ENCODE data around the gene RPH3AL. TPM values are rescaled to one million over a fixed set of nuclear protein-coding genes. Genes with fewer than 3 reads are reported as not detected.

RPH3AL gene
- total and polyA plus RNA-seq, 2 experiments from 2014 or later: 13.8 to 39.0 TPM

DNA sequence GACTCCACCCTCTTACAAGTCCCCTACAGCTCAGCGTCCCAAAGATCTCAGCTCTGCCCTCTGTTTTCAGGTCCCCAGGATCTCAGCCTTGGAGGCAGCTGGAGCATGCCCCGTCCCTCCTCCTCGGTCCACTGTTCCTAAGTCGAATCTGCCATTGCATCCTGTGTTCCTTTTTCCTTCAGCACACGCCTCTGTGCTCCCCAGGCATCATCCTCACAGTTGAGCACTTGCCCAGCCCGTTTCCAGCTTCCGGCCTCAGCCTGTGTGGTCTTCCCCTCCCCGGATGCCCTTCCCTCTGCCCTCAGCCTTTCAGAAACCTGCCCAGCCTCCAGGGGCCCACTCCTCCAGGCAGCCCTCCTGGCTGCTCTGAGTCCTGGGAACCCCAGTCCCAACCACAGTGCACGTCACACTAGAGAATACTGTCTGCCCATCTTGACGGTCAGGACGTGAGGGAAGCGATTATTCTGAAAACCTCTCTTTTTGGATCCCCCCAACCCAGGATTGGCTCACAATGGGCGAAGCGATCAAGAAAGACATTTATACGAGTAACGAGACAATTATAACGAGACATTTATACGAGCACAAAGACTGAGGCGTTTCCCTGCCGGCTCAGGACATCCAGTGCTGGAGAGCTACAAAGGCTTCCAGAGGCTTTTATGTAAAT, 41.4 kb downstream of the RPH3AL start:
- no peaks in the 10 kb centered on the region for H3K9me3 ChIP-seq (ENCODE audit: low read depth)
- no peaks in the 10 kb centered on the region for H3K27me3 ChIP-seq
- H3K4me3 ChIP-seq: no peak overlapping the region
- H3K4me1 ChIP-seq (ENCODE audit: low read depth): no peaks in the 10 kb centered on the region
- H3K27ac ChIP-seq: no peak overlapping the region
- H3K36me3 ChIP-seq: no peaks in the 10 kb centered on the region
- TF ChIP-seq, protein P1, sequence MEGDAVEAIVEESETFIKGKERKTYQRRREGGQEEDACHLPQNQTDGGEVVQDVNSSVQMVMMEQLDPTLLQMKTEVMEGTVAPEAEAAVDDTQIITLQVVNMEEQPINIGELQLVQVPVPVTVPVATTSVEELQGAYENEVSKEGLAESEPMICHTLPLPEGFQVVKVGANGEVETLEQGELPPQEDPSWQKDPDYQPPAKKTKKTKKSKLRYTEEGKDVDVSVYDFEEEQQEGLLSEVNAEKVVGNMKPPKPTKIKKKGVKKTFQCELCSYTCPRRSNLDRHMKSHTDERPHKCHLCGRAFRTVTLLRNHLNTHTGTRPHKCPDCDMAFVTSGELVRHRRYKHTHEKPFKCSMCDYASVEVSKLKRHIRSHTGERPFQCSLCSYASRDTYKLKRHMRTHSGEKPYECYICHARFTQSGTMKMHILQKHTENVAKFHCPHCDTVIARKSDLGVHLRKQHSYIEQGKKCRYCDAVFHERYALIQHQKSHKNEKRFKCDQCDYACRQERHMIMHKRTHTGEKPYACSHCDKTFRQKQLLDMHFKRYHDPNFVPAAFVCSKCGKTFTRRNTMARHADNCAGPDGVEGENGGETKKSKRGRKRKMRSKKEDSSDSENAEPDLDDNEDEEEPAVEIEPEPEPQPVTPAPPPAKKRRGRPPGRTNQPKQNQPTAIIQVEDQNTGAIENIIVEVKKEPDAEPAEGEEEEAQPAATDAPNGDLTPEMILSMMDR (IDR thresholded peaks at IDR 0.05; ENCODE audit: low read depth, low read length): no peak
- DNase-seq (ENCODE audit: low read depth in 1 of 2, low spot score in 1 of 2): no peak

DNA sequence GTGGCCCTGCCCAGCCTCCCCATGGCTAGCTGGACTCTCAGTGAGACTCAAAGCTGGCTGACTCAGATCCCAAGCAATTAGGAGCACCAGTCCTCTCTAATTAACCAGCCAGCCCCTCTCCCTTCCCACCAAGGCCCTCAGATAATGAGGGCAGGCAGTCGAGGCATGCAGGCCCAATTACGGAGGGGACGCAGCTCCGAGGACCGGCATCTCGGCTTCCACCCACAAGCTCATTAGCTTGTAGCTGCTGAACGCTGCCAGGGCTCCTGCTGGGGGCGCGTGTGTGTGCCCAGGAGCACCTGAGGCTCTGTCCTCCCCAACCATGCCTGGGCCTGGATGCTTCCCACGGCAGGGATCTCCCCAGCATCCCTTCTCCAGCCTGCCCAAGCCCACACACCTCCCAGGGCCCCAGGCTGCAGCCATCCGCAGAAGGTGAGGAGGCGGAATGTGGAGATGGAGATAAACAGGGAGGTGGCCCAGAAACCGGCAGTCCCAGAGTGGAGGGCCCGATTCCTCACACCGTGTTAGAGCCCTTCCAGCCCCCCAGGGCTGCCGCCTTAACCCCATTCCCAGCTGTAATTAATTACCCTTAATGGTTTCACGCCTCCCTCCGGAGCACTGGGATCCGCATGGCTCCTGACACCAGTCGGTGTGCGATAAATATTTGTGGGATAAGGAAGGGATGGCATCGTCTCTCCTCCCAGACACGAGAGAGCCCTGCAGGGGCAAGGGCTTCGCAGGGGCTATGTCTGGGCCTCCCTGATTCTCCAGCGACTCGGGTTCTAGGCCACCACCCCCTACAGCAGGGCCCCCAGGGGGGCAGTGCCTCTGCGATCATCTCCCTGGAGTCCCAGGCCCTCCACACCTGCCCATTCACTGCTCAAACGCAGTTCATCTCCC, 42.2 kb downstream of the RPH3AL start:
- TF ChIP-seq, protein P1 (IDR thresholded peaks at IDR 0.05; ENCODE audit: low read depth, low read length): no peak
- Histone ChIP-seq H3K9me3 (ENCODE audit: low read depth) (no peaks in the 10 kb centered on the region), H3K36me3 (no peaks in the 10 kb centered on the region), H3K4me1 (ENCODE audit: low read depth) (peaks cover under 1% of the 10 kb centered on the region), H3K4me3 (no peak overlapping the region), H3K27ac (no peak overlapping the region), H3K27me3 (no peaks in the 10 kb centered on the region)
- no peak for DNase-seq (ENCODE audit: low read depth in 1 of 2, low spot score in 1 of 2)

DNA sequence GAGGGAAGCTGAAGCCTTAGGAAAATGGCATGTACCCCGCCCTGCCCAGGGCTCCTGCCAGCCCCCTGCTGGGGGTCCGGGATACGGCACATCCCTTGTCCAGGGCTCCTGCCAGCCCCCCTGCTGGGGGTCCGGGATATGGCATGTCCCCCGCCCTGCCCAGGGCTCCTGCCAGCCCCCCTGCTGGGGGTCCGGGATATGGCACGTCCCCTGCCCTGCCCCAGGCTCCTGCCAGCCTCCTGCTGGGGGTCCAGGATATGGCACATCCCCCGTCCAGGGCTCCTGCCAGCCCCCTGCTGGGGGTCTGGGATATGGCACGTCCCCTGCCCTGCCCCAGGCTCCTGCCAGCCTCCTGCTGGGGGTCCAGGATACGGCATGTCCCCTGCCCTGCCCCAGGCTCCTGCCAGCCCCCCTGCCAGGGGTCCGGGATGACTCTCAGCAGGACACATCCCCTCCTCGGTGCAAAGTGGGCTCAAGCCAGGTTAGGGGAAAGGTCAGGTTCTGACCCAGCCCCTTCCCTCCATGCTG, 43.2 kb downstream of the RPH3AL start:
- H3K27ac ChIP-seq: no peak overlapping the region
- H3K9me3 ChIP-seq (ENCODE audit: low read depth): no peaks in the 10 kb centered on the region
- TF ChIP-seq, protein P1 (IDR thresholded peaks at IDR 0.05; ENCODE audit: low read depth, low read length): peak; percentile 58
- no peaks in the 10 kb centered on the region for H3K36me3 ChIP-seq
- no peak overlapping the region for H3K4me3 ChIP-seq
- peak; percentile 29 to 61 for DNase-seq (ENCODE audit: low read depth in 1 of 2, low spot score in 1 of 2)
- peaks cover 4% of the 10 kb centered on the region for H3K4me1 ChIP-seq (ENCODE audit: low read depth)
- H3K27me3 ChIP-seq: no peaks in the 10 kb centered on the region

DNA sequence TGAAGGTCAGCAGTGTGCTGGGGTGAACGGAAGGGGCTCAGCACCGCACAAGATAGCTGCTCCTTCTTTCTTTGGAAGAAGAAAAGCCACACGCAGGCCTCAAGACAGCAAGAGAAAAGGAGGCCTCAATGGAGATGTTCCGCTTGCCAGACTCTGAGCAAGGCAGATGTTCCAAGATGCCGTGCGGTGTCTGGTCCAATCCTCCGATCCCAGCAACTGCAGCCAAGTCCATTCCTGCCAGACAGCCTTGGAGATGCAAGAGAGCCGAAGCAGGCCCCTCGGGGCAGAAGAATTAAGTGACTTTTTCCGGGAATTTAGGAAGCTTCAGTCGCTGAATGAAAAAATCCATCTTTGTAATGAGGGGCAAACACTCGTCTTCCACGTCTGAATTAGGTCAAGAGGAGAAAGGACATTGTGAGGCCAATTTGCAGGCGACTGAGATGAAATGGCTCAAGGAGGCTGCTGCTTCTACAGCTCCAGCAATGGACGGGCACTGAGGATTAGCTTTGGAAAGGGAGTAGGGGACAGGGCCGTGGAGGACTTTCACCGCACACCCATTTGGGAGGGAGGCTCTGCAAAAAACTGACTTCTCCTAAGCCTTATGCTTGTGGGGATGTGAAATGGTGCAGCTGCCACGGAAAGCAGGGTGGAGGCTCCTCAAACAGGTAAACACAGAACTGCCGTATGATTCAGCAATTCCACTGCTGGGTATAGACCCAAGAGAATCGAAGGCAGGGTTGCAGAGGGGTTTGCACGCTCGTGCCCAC, 44.7 kb downstream of the RPH3AL start:
- Histone ChIP-seq H3K4me3 (no peak overlapping the region), H3K36me3 (no peaks in the 10 kb centered on the region), H3K27me3 (no peaks in the 10 kb centered on the region), H3K27ac (no peak overlapping the region), H3K9me3 (ENCODE audit: low read depth) (no peaks in the 10 kb centered on the region), H3K4me1 (ENCODE audit: low read depth) (peaks cover 4% of the 10 kb centered on the region)
- TF ChIP-seq, protein P1 (IDR thresholded peaks at IDR 0.05; ENCODE audit: low read depth, low read length): no peak
- peak in 1 of 2 donors; percentile 11 for DNase-seq (ENCODE audit: low read depth in 1 of 2, low spot score in 1 of 2)

DNA sequence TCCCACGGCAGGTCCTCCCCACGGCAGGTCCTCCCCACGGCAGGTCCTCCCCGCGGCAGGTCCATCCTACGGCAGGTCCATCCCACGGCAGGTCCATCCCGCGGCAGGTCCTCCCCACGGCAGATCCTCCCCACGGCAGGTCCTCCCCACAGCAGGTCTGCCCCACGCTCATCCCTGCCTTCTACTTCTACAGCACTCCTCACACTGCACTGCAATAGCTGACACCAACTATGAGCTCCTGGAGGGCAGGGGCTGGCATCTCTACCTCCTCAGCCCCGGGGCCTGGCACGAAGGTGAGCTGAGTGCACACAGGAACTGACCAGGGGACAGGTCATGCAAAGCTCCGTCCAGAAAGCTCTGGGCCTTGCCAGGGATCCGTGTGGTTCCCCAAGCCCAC, 45.3 kb downstream of the RPH3AL start:
- no peaks in the 10 kb centered on the region for H3K9me3 ChIP-seq (ENCODE audit: low read depth)
- no peaks in the 10 kb centered on the region for H3K27me3 ChIP-seq
- H3K4me3 ChIP-seq: no peak overlapping the region
- TF ChIP-seq, protein P1 (IDR thresholded peaks at IDR 0.05; ENCODE audit: low read depth, low read length): no peak
- DNase-seq (ENCODE audit: low read depth in 1 of 2, low spot score in 1 of 2): no peak
- no peak overlapping the region for H3K27ac ChIP-seq
- H3K36me3 ChIP-seq: no peaks in the 10 kb centered on the region
- H3K4me1 ChIP-seq (ENCODE audit: low read depth): peaks cover 4% of the 10 kb centered on the region
